Activated CD4-positive, alpha-beta T cell treated with anti-CD3 and anti-CD28 coated beads for 1 hour (primary cell): Measurements from ENCODE around the gene FAM210B.
"Not testable (repeated sequence)": the region's sequence is repeated elsewhere in the genome, so short reads cannot be mapped to it uniquely, and the experiment has no call there.

Source experiments
- DNase-seq: peaks from one replicate; pipeline ENCODE4 v3.0.0-alpha.2; 2020

Gene FAM210B

DNA sequence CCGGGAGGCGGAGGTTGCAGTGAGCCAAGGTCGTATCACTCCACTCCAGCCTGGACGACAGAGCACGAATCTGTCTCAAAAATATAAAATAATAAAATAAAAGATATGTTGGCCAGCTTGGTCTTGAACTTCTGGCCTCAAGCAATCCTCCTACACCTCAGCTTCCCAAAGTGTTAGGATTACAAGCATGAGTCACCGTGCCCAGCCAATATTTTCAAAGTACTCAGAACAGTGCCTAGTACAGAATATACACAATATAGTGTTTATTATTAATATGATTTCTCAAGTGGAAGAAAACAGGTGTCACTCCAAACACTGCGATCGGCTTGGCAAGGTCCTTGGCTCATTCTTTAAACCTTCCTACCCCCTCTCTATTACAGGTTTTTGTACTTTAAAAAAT, 3.1 kb downstream of the FAM210B start:
- DNase-seq: no peak

- no peak for DNase-seq
These were observed 4.1 kb downstream of the FAM210B start for GRCh38 chr20:56362833-56363413.

DNA sequence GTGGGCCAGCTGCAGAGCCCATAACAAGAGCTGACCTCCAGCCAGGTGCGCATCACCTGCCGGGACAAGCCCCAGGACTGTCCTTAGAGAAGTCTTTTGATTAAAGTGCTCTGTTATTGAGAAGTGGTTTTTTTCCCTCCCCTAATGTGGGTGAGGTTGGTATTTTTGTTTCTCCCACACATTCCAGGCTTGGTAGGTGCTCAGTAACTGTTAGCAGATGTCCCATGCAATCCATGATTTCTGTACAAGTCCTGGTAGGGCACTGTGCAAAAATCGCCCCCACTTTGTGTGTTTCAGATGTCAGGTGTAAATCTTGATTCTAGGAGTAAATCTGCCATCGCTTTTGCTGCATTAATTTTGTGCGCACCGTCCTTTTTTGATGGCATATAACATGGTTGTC, 4.7 kb downstream of the FAM210B start:
- no peak for DNase-seq

DNA sequence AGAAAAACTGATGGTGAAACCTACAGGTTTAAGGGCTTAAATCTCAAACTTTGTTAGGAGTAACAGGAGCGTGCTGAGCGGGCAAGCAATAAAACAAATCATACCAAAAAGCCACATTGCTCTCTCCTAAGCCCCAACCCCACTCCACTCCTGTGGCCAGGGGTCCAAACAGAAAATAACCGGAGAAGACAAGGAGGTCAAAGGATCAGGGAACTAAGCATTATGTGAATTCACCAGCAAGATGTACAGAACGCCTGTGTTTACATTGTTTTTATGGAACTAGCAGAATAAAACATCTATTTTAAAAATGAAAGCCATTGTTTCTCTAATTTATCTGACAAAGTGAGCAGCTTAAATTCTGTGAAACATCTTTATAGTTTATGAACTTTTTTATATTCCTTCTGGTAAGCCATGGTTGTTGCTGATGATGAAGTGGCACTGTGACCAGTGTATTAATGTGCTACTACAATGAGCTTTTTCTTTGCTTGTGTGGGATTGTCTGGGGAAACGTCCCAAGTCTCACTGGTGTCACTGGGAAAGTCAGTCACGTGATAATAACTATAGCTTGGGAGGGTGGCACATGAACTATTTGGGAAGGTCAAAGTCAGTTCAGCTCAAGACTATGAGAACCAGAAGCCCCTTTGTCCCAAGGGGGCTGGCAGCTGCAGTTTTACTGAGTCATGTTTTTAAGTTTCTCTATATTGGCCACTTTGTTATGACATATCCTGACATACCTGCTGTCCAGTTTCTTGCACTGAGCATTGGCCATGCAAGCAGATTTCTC, 9.8 kb downstream of the FAM210B start:
- no peak for DNase-seq

DNA sequence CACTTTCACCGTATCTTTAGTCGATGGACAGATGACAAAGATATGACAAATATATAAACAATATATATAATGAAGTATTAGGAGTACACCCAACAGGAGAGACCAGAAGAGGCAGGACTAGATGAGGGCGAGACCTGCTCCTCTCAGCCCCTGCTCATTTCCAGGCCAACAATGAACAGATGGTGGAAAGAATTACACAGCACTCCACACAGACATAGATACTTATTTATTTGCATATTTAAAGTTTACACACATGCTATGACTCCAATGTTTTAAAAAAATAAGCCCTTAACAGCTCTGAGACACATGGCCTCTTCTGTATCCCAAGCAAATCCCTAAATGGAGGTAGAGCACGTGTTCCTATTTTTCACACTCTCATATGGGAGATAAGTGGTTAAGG, 10.4 kb downstream of the FAM210B start:
- DNase-seq: no peak

DNA sequence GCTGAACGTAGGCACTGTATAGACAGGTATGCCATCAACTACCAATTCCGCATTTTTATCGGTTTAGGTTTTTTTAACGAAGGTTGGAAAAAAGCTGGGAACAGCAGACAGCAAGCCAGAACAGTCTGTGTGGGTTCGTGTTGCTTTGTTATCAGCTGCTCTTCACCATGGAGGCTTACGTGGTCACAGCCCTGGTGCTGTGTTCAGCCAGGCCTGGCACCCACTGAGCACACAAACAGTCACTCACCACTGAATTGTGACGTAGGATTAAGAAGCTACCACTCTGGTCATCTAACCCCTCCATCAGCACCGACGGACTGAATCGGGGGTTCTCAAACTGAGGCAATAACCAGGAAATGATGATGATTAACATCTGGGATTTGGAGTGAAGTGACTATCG, 13.2 kb downstream of the FAM210B start:
- DNase-seq: no peak

GRCh38 chr20:56372850-56373249, 14.1 kb downstream of the FAM210B start:
- DNase-seq: no peak

- no peak for DNase-seq
These were observed 15.2 kb downstream of the FAM210B start for GRCh38 chr20:56373942-56374341.

DNA sequence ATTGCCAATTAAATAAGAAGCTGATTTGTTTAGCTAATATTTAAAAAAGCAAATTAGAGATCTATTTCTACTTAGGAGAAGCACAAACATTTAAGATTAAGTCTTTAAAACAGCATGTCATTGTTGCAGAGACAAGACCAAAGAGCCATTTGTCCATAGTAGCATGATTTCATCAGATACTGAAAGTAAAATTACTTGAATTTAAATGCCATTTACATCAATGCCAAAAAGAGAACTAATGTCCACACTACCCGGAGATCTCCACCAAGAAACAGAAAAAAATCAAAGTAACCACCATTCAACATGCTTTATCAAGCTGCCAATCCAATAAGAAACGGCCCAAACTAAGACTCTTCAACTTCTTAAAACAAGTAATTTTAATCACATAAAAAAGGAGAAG, 17.6 kb downstream of the FAM210B start:
- no peak for DNase-seq

DNA sequence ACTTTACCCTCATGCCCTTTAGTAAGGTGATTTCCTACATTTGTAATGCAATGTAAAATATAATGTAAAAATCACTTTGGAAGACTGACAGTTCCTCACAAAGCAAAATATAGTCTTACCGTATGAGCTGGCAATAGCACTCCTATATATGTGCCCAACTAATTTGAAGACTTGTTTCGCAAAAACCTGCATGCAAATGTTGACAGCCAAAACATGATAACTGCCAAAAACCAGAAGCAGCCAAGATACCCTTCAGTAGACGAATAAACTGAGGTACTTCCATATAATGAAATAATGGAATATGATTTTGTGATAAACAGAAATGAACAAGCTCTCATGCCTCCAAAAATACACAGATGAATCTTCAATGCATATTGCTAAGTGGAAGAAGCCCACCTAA, 19.6 kb downstream of the FAM210B start:
- DNase-seq: no peak

DNA sequence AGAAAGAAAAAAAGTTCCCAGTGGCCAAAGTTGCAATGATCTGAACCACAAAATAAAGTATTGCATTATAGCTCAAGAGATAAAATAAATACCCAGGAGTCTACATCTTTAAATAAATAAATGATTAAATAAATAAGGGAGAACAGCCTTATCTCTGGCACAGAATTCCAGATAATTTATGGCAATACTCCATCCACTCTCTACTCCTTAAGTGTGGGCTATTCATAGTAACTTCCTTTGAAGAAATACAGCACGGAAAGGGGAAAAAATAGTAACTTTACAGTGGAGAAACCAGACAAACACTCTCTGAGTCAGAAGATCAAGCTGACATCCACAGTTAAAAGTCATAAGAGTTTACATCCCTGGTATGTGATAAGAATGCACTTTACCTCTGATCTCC, 21.6 kb downstream of the FAM210B start:
- no peak for DNase-seq

GRCh38 chr20:56381501-56381900, 22.7 kb downstream of the FAM210B start:
- DNase-seq: no peak

DNA sequence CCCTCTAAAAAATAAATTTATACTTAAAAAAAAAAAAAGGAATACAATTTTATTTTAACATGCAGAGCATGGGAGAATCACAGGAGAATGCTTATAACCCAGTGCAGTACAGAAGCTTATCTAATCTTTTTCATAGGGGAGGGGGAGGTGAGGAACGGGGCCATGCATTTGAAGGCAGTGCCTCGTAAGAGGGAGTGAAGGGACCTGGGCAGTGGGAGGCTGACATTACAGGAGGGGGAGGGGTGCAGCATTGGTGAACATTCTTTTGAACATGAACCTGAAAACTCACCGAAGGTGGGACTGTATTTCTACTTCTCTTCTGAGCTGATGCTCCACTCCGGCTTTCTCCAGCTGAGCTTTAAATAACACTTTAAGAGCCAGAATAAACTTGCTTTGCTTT, 23.9 kb downstream of the FAM210B start:
- DNase-seq: no peak

- DNase-seq: no peak
These were observed 24.6 kb downstream of the FAM210B start for GRCh38 chr20:56383334-56383733.

DNA sequence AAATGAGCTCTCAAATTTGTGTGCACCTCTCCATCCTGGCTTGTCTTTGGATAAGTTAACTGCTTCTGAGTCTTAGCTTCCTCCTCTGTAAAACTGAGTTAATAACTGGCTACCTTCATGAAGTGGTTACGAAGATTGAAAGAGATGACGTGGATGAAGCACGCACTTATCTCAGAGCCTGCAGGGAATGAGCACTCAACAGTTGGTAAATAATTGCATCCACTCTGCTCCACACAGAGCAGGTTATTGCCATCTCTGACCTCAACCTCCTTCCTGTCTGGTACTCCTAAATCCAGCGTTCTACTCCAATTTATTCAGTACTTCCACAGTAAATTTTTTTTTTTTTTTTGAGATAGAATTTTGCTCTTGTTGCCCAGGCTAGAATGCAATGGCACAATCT, 26.4 kb downstream of the FAM210B start:
- no peak for DNase-seq

GRCh38 chr20:56386219-56386618, 27.4 kb downstream of the FAM210B start:
- DNase-seq: no peak

DNA sequence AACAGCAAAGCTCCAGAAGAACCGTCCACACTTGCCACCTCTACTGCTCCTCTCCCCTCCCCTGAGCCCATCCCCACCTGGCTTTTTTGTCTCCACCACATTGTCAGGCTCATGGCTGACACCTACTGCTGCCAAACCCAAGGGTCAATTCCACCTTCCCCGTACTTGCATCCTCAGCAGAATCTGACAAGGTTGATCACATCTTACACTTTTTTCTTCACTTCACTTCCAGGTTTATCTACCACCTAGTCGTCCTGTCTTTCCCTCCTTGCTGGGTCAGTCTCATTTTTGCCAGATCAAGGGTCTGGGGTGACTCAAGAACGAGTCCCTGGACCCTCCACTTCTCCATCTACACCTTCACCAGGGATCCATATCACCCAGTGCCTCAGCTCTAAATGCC, 30.1 kb downstream of the FAM210B start:
- DNase-seq: no peak

DNA sequence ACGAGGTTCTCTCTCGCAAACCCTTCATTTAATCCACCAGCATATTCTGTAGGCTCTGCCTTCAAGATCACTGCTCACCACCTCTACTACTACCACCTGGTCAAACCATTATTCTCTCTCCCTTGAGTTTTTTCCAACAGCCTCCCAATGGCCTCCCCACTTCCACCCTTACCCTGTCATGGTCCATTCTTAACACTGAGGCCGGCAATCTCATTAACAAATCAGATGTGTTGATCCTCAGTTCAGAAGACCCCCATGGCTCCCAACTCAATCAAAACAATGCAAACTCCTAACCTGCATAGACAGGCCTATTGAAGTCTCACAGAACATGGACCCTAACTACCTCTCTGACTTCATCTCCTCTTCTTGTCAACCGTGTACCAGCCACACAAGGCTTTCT, 31.0 kb downstream of the FAM210B start:
- no peak for DNase-seq

DNA sequence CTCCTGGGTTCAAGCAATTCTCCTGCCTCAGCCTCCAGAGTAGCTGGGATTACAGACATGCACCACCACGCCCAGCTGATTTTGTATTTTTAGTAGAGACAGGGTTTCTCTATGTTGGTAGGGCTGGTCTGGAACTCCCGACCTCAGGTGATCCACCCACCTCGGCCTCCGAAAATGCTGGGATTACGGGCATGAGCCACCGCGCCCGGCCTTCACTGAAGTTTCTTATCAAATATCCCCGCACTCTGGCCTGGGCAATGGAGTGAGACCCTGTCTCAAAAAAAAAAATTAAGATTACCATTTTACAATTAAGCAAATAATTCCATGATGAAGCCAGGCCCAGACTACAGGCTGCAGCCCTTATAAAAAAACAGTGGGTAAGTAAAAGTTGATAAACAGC, 31.6 kb downstream of the FAM210B start:
- not testable (repeated sequence) for DNase-seq

GRCh38 chr20:56391037-56391436, 32.3 kb downstream of the FAM210B start:
- DNase-seq: no peak

DNA sequence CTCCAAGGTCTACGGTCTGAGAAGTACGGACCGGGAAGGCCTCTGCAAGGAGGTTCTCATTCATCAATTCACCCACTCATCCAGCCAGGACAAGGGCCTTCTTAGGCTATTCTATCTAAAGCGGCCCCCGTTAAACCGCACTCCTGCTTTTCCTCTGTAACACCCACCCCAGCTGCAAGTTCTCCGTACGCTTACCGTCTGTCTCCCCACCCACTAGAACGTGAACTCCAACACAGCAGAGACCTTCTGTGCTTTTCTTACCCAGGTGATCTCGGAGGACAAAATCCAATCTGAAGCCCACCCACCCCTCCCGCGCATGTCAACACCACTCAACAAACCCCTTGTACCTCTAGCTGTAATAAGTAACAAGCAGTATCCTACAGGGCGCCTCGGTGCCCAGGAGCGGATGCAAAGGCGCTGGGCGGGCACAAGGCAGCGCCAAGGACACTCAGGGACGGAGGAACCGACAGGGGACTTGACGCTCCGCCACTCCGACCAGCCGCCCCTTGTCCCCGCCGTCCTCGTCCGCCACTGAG, 32.9 kb downstream of the FAM210B start:
- no peak for DNase-seq

DNA sequence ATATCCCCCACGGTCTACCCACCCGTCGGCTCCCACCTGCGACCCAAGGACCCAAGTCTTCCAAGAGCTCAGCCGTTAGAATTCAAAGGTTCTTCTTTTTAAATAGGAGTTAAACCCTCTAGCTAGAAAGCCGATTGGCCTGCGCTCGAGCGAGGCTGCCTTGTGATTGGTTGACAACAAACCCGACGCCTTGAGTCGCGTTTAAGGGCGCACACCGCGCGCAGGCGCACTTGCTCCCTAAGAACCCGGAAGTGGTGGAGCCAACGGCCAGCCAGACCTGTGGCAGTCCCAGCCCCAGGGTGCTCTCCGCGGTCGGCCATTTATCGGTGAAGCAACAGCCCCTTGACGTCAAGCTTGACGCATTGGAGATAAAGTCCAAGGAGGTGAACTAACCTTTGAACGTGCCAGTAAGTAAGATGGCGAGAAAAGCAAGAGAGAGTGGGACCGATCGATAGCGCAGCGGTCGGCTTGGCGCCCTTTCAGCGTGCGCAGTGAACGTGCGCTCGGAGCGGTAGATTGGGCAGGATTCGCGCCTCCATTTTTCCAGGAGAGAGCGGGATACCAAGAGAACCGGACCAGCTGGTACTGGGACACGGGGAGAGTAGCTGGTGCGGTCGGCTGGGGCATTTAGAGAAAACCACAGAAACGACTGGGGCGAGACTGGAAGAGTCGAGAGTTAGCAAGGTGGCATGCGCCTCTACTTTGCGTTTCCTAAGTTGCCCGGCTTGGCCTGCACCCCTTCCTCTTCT, 33.5 kb downstream of the FAM210B start, which contains the start of the genes AURKA and CSTF1:
Gene AURKA, minus strand, starts transcription at position 84 of the 749 bp plus-strand sequence. CDS start 4,018 bp downstream, outside the sequence.
Gene CSTF1, plus strand, starts transcription at position 514 of the 749 bp plus-strand sequence. CDS start 2,908 bp downstream, outside the sequence.
- DNase-seq: peak; percentile 99

- no peak for DNase-seq
These were observed 34.2 kb downstream of the FAM210B start for GRCh38 chr20:56392881-56393482.
